ENCODE results near the gene AHDC1. TPM values are rescaled to one million over a fixed set of nuclear protein-coding genes. Genes with fewer than 3 reads are reported as not detected.

Gene AHDC1
- total RNA-seq, 2 donors from 2014 or later, result 23.5 to 35.0 TPM

DNA sequence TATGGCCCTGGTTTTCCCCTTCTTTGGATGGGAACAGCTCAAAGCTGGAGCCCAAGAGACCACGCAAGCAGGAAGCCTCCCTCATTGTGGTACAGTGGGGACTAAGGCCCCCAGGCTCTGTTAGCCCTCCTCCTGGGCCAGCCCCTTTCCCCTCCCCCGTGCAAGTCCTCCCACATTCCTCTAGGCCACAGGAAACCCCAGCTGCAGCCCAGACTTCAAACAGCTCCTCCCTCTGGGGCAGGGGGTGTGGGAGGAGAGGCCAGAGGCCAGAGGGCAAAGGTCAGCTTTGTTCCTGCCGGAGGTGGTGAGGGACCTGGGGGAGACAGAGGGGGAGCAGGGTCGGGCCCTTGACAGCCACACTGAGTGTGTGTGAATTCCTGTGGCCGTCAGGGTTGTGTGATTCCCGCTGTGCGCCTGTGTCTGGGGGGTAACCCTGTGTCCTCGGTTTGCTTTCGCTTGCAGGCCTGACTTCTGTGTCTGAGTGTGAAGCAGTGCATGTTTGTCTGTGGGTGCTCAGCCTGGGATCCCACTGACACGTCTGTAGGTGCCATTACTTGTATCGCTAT is 3.4 kb upstream of the AHDC1 start:
- no peak for DNase-seq (ENCODE audit: low spot score)
- H3K27me3 ChIP-seq, result no peaks in the 10 kb centered on the region
- no peak overlapping the region for H3K27ac ChIP-seq
- H3K4me3 ChIP-seq, result no peak overlapping the region
- no peaks in the 10 kb centered on the region for H3K36me3 ChIP-seq
- no peak for TF ChIP-seq CTCF (IDR thresholded peaks at IDR 0.05)
- no peaks in the 10 kb centered on the region for H3K9me3 ChIP-seq
- H3K4me1 ChIP-seq, result peaks cover 0 to 26% of the 10 kb centered on the region in 2 donors

GRCh38 chr1:27606708-27607238 is 2.8 kb upstream of the AHDC1 start:
- TF ChIP-seq CTCF (IDR thresholded peaks at IDR 0.05), result peak in 1 of 2 donors; percentile 13
- DNase-seq (ENCODE audit: low spot score), result no peak
- Histone ChIP-seq H3K27ac (no peak overlapping the region), H3K4me1 (peaks cover 0 to 31% of the 10 kb centered on the region in 2 donors), H3K9me3 (no peaks in the 10 kb centered on the region), H3K36me3 (no peaks in the 10 kb centered on the region), H3K4me3 (no peak overlapping the region), H3K27me3 (no peaks in the 10 kb centered on the region)

DNA sequence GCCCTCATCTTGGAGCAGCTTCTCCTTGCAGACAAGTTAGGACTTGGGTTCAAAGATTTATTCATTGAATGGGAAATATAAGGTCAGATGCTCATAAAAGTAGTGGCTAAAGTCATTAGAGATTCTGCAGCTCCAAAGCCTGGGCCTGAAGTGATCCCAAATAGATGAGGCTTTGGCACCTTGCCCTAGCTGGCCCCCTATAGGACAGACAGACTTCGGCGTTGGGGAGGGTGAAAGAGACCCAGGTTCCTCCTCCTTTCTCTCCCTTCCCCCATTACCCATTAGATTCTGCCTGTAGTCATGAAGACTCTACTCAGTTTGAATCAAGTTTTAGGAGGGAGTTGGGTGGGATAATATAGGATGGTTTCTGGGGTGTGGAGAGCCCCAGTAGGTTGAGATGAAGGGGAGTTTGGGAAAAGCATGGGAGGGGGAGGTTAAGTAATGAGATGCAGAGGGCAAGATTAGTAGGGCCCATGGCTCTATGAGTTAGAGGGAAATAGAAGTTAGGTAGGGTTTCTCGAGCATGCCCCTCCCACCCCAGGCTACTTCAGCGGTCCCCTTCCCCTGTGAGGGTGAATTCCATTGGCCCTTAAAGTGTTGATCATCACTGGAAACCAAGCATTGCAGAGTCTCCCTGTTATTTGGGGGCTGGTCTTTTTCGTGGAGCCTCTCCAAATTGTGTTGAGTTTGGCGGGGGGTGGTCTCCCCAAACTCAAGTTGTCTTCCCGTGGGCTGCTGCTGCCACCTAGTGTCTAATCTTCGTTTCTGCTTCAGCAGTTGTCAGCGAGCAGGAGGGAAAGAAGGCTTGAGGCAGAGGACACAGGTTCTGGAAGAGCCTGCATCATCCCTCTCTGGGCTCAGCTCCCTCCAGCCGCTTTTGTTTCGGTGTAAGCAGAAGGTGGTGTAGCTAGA is 2.1 kb upstream of the AHDC1 start:
- H3K4me1 ChIP-seq, result peaks cover 0 to 38% of the 10 kb centered on the region in 2 donors
- H3K27ac ChIP-seq, result peak overlapping the region in 1 of 2 donors; percentile 15
- H3K27me3 ChIP-seq, result no peaks in the 10 kb centered on the region
- peak; percentile 82 to 91 for TF ChIP-seq CTCF (IDR thresholded peaks at IDR 0.05)
- H3K9me3 ChIP-seq, result no peaks in the 10 kb centered on the region
- no peak for DNase-seq (ENCODE audit: low spot score)
- no peak overlapping the region for H3K4me3 ChIP-seq
- no peaks in the 10 kb centered on the region for H3K36me3 ChIP-seq

GRCh38 chr1:27605300-27605766 is 1.4 kb upstream of the AHDC1 start:
- H3K9me3 ChIP-seq, result no peaks in the 10 kb centered on the region
- H3K4me1 ChIP-seq, result peaks cover 0 to 46% of the 10 kb centered on the region in 2 donors
- no peaks in the 10 kb centered on the region for H3K27me3 ChIP-seq
- H3K27ac ChIP-seq, result peak overlapping the region in 1 of 2 donors; percentile 15
- H3K36me3 ChIP-seq, result no peaks in the 10 kb centered on the region
- DNase-seq (ENCODE audit: low spot score), result no peak
- no peak overlapping the region for H3K4me3 ChIP-seq
- no peak for TF ChIP-seq CTCF (IDR thresholded peaks at IDR 0.05)

DNA sequence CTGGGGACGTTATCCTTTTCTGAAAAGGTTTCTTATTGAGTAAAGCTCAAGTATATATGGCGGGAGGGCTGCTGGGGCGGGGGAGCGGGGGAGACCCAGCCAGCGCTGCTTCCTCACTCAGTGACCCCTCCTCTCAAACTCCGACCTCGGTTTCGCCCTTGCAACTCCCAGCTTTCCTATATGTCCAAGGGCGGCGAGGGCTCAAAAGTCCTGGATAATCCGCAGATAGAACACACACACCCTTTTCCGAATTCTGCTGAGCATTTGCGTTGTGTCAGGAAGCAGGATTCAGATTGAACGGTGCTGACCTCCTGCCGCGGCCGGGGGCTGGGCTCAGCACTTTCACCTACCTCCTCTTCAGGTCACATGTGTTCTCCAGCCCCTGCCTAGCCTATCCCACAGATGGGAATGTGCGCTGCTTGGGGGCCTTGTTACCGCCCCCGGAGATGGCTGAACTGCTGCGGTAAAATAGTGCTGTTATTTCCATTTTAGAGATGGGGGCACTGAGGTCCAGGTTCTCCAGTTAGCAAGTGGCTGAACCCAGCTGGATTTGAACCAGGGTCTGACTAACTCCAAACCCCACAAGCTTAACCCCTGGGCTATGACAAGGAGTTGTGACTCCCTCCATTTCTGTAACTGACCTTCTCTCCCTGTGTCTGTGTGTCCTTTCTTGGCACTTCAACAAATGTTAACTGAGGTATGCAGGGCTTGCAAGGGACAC is 795 bp upstream of the AHDC1 start:
- DNase-seq (ENCODE audit: low spot score), result no peak
- no peaks in the 10 kb centered on the region for H3K27me3 ChIP-seq
- peak overlapping the region in 1 of 2 donors; percentile 97 for H3K27ac ChIP-seq
- no peaks in the 10 kb centered on the region for H3K36me3 ChIP-seq
- H3K4me1 ChIP-seq, result peaks cover 0 to 51% of the 10 kb centered on the region in 2 donors
- H3K4me3 ChIP-seq, result peak overlapping the region in 1 of 2 donors; percentile 89
- H3K9me3 ChIP-seq, result no peaks in the 10 kb centered on the region
- no peak for TF ChIP-seq CTCF (IDR thresholded peaks at IDR 0.05)

Measured in right atrium auricular region (tissue), 2 donors.